HG02623 (cell line): ENCODE results near the gene EYS.

Experiments
- ATAC-seq: cut with Tn5 transposase; IDR thresholded peaks from one replicate; pipeline ENCODE4 v1.9.1; 2021; ENCODE audit warnings: moderate library complexity; ENCODE audit not compliant: unreplicated experiment

The EYS gene

DNA sequence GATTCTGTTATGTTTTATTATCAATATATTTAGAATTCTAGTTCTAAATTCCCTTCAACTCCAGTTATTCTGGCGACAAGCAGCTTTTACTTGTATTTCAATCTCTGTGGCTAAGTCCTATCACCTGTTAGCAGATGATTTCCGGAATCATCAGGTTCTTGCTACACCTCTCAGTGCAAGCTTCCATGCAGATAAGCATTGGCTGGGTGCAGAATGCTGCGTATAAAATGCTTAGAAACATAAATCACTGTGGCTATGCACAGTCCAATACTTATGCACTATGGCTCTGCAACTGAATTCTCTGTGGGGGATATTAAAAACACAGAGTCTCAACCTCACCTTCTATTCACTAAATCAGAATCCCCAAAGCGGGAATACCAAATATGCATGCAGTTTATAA is 720.0 kb downstream of the EYS start:
- ATAC-seq: no peak

DNA sequence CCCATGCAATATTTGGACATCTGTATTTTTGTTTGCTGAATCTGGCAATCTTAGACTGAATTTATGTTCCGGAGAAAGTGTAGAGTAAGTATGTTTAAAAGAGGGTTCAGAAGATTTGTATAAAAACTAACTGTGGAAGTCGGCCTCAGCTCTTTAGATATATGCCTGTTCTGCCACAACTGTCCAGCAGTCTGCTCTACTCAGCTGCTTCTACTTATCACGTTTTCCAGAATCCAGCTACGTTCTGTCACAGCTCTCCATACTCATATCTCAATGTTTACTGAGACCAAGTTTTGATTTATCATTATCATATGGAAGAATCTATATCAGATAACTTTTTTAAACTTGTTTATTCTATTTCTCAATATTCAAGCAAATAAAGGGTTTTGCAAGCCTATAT is 721.3 kb downstream of the EYS start:
- ATAC-seq: no peak

DNA sequence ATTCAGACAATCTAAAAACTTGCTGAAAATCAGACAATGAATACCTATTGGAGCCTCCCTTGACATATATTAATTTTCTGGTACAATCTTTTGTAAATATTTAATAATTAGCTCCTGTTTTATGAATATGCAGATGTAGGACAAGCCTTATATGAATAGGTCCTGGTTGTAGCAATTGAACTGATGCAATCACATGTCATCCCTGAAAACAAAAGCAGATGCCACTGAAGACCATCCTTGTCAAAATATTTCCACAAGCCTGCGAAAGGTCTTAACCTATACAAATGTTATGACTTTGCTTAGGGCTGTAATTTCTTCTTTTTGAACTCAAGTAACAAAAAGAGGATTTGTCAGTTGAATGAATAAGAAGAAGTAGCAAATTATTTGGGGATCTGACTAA is 722.1 kb downstream of the EYS start:
- ATAC-seq: no peak

DNA sequence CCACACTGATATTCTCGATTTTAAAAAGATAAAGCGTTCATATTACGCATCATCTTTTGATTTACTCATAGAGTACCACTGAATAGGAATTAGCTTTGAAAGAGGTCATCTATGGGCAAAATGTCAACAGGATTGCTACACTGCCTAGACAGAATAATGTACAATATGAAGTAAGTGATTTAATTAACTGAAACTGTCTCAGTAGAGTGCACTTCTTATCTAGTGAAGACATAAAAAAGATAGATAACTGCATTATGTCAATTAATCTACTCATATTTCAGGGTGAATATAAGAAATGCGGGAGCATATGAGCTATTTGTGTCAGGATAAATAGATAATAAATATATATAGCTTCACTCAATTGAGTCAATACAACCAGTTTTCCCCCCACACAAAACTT is 723.9 kb downstream of the EYS start:
- no peak for ATAC-seq

DNA sequence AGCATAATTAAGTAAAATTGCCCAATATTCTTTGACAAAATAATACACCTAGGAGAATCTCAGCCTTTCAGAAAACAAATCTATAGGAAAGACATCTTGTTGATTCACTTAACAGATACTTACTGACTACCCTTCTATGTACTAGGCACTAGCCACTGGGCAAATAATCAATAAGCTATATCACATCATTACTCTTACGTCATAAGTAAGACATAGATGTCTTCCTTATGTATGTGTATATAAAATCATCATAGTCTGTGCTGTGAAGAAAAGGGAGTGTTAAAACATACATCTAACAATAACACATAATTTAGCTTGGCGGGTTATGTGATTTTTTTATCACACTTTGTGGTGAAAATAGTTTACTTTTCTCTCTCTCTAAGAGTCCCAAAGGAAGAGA is 733.9 kb downstream of the EYS start:
- ATAC-seq: no peak

DNA sequence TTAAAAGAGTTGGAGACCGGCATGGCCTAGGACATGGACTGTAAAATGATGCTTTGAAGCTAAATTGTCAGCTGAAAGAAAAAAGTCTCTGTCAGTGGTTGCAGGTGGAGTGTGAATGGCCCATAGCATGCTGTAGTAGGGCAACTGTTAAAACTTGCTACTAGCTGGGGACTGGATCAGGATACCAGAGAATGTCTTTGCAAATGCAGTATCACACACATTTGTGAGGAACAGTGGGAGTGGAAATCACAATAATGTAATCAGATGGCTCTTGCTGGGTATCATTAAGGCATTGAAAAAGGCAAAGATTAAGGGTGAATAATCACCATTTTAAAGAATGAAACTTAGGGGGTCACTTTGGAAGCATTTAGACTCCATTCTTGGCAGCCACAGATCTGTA is 737.9 kb downstream of the EYS start:
- no peak for ATAC-seq

DNA sequence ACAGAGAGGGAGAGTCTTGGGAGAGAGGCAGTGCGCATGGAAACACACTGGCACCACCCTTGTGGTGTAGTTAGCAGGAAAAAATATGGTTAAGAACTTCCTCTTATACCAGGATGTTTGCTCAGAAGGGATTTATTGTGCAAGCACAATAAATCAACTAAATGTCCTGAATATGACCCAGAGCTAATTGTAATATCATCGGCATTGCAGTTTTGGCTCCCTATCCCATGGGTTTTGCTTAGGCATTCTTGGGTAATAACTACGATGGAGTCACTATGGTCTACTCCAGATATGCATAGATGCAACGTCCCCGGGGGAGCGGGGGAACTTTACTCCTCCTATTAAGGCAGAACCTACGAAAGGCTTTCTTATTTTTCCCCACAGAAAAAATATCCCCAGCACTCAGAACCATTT is 751.6 kb downstream of the EYS start:
- no peak for ATAC-seq

DNA sequence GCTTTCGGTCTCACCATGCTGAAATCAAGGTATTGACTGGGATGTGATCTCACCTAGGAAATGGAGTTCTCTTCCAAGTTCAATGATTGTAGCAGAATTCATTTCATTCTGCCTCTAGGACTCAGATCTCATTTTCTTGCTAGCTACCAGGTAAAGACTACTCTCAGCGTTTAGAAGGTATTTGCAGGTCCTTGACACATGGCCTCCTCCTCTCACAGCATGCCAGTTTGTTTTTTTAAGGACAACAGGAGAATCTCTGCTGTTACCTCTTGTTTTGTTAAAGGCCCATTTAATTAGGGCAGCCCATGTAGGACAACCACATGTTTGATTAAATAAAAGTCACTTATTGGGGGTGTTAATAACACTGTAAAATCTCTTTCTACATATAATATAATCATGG is 757.8 kb downstream of the EYS start:
- no peak for ATAC-seq

DNA sequence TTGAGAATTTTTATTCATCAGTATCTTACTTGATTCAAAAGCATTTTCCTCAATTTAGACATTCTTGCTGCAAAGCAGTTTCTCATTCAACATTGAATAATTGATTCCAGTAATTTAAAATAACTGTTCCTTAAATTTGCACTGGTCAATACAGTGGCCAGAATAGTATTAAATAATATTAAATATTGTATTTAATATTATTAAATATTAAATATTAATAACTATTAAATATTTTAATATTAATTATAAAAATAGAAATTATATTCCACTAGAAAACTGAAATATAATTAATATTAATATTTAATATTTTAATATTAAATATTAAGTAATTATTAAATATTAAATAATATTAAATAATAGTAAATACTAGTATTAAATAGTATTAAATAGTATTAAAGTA is 758.8 kb downstream of the EYS start:
- ATAC-seq: no peak

DNA sequence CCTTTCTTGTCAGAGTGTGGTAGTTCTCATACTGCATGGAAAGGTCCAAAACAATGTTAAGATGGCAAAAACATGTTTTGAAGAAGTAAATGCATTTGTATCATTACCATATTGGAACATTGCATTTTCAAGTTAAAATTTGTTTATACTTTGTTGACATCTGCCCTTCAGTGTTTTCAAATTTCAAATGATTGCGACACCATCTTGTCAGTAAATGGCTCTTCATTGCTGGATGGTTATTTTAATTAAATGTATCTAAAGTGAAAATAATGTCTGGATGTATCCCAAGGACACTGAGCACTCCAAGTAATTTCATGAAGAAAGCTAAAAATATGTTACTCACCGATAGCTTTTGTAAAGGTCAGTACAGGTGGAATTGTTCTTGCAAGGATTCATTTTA is 761.6 kb downstream of the EYS start:
- no peak for ATAC-seq

DNA sequence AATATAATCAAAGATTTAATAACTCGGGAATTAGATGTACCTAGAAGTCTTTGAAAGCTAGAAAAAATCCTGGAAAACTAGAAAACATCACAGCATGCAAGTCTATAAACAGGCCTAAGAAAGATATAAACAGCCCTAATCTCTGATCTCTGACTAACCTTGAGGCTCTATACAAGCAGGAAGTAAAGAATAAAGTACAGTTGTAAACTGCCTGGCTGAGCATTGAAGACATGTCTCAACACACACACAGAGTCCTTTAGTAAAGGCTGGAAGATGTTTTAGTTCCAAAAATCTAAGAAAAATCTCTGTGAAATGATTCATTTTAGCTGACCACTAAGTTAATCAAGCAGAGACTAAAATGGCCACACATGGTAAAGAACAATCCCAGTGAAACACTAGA is 774.5 kb downstream of the EYS start:
- no peak for ATAC-seq

DNA sequence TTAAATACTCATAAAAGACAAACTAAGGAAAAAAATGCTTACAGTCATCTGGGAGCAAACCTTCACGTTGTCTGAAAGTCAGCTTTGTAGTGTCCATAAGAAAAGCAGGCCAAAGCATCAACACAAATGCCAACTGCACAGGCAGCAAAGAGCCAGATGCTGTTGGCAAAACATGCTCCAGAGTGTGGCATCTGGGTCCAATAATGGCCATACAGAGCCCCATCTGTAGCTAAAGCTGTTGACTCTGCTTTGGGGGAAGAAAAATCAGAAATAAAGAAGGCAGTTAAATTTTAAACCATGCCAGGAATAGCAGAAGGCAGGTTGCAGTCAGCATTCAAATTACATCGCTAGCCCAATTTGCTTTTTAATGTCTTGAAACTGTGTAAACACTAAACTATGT is 776.3 kb downstream of the EYS start:
- ATAC-seq: no peak

DNA sequence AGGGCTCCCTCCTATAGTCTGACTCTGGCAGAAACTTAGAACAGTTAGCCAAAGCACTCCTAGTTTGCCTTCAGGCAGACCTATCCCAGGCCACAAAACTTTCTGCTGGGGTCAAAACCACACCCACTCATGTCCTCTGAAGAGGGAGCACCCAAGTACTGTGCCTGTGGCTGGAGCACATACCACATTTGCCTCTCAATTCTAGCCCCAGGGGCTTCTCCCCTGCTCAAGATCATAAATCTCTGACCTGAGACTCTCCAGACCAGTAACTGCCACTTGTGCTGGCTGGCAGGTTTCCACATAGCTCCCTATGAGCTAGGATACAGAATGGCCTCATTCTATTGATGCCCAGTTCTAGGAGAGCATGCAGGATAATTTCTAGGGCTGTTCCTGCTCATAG is 781.0 kb downstream of the EYS start:
- no peak for ATAC-seq

DNA sequence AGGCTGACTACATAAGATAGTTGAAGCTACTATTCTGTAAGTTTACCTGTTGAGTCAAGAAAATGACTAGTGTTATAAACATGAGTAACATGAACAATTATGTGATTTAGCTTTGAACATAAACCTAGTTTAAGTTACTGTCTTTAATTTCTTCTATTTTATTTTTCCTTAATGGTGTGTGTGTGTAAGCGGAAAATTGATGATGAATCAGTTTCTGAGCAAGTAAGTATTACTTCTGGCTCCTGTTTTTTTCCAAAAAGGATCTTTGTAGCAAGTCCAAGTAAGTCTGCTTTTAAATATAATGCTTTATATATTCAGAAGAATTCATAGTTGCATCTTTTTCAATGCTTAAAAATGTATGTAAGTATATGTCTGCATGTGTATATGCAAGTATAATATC is 786.8 kb downstream of the EYS start:
- no peak for ATAC-seq

DNA sequence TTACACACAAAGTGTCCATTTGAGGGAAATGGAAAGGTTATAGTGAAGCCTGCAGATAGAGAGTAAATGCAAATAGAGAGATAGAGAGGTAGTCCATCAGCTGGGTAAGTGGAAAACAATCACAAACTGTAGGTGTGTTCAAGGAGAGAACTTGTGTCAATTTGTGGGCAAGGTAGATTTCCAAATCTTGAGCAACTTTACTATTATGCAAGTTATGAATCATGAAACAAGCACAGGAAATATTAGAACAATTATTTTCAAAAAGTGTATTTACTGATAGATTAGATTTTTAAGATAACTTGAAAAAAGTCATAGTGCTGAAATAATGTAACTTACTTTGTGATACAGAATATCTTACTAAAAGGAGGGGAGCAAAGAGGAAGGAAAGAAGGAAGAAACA is 792.9 kb downstream of the EYS start:
- ATAC-seq: no peak

DNA sequence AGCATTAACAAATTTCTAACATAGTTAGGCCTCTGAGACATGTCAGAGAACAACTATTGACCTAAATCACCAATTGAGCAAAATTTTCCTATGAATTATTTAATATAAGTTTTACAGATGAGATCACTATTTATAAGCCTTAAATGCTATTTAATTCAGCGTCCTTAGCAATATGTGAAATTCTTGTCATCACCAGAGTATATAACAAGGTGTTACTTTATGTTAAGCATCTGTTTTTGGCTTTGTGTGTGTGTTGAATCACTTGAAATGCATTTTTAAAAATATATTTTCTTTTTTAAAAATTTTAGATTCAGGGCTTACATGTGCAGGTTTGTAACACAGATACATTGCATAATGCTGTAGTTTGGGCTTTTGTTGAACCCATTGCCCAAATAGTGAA is 794.1 kb downstream of the EYS start:
- no peak for ATAC-seq

DNA sequence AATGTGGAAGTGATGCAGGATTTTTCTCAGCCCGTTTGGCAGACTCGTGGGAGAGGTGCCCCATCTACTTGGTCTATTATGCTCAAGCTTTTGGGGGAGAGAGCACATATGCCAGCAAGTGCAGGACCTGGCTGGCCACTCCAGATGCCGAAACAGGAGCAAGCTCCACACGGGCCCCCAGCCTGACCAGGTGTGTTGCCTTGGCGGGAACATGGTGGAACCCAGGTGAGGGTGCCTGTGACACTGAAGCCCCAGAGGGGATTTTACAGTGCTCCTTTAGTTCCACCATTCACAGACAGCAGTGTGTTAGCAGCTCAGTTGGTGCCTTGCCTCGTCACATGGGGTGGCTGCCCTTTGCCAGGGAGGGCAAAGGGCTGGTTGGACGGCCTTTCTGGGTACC is 798.9 kb downstream of the EYS start:
- no peak for ATAC-seq

DNA sequence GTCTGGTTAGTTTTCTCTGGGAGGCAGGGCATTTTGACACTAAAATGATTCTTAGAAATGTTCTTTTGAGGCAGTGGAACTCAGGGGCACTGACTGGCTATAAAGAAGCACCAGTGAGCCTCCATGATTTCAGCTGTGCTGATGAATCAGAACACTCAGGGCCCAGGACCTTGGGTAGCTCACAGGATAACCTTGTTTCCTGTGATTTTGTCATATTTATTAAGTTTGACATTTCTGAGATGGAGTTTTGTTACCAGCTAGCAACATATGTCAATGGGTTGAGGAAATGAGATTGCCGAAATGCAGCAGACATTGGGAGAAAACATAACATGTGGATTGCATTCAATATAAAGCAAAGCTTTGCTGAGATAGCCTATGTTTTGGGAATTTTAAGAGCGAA is 802.4 kb downstream of the EYS start:
- ATAC-seq: no peak

DNA sequence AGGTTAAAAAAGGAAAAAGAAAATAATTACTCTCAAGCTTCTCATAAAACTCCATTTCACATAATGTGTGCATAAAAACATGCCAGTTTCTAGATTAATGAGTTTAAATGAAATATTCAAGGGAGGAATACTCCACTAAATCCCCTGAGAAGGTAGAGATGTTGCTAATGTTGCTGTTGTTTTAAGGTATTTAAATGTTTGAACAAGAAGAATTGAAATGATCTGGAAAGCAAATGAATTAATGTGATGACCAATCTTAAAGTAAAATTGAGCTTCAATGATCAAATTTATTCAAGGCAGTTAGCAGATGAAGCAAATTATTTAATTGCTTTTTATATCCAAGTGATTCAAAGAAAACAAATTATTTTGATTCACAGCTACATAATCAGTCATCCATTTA is 804.4 kb downstream of the EYS start:
- ATAC-seq: no peak

DNA sequence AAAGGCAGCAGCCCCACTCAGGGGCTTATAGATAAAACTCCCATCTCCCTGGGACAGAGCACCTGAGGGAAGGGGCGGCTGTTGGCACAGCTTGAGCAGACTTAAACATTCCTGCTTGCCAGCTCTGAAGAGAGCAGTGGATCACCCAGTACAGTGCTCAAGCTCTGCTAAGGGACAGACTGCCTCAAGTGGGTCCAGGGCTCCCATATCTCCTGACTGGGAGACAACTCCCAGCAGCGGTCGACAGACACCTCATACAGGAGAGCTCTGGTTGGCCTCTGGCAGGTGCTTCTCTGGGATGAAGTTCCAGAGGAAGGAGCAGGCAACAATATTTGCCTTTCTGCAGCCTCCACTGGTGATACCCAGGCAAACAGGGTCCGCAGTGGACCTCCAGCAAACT is 810.1 kb downstream of the EYS start:
- no peak for ATAC-seq

DNA sequence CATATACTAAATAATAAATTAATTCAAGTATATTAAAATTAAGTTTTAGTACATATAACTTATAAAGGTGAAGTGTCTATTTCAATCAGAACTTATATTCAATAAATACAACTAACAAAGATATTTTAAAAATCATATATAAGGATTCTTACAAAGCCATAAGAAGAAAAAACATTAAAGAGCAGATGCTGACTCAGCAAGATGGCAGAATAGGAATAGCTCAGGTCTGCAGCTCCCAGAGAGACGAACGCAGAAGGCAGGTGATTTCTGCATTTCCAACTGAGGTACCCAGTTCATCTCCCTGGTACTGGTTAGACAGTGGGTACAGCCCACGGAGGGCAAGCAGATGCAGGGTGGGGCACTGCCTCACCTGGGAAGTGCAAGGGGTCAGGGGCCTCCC is 811.1 kb downstream of the EYS start:
- ATAC-seq: no peak

DNA sequence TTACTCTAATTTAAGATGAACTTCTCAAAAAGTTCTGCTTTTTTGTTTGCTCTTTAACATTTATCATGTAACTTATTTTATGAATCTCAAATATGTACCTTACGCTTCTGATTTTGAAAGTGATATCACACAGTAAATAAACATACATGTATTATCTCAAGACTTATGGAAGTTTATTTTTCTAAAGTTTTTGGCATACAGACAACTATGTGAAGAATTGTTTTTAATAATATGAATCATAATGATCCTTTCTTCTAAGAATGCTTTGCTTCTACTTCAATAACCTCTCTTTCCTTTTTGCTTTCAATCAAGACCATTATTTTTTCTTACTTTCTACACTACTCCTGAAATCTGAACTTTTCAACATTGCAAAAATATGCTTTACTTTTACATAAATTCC is 816.4 kb downstream of the EYS start:
- ATAC-seq: no peak

DNA sequence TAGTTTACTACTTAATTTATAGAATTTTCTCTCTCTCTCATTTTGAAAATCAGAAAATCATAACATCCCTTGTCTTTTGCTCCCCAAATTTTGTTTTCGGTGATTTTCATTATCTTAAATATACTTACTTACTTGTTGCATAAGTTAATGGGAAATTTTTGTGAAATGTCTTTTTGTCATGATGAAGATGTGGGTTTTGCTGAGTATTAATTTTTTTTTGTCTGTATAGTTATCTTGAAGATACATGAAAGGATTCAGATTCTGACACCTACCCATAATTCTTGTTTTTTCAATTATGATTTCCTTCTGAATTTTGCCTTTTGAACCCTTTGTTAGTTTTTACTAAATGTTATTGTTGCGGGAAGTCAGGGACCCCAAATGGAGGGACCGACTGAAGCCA is 817.9 kb downstream of the EYS start:
- ATAC-seq: no peak

DNA sequence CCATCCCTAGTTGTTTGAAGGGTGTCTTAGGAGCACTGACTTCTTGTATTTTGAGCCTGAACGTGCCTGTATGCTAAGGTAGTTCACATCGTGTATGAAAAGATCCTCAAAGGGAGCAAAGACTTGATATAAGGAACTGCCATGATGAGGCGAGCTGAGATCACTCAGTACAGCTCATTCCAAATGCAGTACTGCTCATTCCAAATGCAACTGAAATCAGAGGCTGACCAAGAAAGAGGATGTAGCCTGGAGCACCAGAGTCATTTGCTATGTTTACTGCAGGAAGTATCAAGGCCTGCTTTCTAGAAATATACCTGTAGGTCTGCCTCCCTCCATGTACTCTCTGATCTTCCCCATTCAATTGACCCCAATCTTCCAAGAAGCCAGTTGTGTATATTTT is 832.2 kb downstream of the EYS start:
- no peak for ATAC-seq
